HG03571 (cell line): Measurements from ENCODE around the gene ERMP1.
A peak's percentile ranks its signal among the peaks of the same experiment; 100 is the strongest.

Experiments used
- ATAC-seq: cut with Tn5 transposase; IDR thresholded peaks from one replicate; pipeline ENCODE4 v1.9.1; 2021; ENCODE audit not compliant: unreplicated experiment

Gene ERMP1

GRCh38 chr9:5857928-5858327 is 25.0 kb upstream of the ERMP1 start:
- ATAC-seq: no peak

GRCh38 chr9:5854063-5854790 is 21.3 kb upstream of the ERMP1 start:
- no peak for ATAC-seq

DNA sequence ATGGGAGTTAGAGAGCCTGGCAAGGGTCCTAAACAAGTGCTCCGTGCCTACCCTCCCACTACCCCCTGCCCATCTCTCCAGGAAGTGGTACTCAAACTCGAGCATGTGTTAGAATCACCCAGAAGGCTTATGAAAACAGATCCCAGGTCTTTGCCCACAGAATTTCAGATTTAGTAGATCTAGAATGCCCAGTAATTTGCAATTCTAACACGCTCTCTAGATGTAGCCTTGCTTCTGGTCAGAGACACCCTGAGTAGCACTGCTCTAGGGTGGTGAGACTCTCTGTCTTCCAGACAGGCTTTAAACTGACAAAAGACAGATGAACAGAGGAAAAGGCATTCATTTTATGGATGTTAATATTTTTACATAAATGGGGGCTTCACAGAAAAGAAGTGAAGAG is 20.7 kb upstream of the ERMP1 start:
- no peak for ATAC-seq

DNA sequence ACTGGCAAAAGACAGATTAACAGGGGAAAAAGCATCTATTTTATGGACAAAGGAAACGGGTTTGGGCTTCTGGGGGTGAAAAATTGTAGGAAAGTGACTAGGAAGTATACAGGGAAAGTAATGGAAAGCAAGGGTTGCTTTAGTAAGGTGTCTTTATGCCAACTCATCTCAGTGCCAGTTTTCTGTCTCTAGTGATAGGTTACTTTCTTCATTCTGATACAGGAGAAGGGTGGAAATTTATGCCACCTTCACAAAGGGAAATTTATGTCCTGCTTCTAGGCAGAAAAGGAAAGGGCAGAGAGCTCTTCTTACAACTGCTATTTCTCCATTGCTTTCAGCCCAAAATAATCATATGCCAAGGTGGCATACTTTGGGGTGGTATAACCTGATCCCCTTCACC is 20.1 kb upstream of the ERMP1 start:
- no peak for ATAC-seq

DNA sequence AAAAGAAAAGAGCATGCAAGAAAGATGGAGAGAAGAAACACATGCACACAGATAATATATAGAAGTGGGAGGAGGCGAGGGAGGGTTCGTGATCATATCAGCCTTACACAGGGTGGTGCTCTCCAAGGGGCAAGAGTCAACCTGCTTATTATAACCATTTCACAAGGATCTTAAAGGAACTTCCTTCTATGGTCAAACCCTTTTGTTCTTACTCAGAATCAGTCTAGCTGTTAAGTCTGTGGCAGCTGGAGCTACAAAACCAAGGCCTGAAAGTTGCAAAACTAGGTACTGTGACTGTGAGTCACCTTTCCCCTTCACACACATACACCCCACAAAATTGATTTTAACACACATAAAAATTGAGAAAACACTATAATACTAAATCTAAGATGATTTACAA is 18.5 kb upstream of the ERMP1 start:
- peak; percentile 75 for ATAC-seq

- no peak for ATAC-seq
These were observed 17.8 kb upstream of the ERMP1 start for GRCh38 chr9:5850724-5851122.

DNA sequence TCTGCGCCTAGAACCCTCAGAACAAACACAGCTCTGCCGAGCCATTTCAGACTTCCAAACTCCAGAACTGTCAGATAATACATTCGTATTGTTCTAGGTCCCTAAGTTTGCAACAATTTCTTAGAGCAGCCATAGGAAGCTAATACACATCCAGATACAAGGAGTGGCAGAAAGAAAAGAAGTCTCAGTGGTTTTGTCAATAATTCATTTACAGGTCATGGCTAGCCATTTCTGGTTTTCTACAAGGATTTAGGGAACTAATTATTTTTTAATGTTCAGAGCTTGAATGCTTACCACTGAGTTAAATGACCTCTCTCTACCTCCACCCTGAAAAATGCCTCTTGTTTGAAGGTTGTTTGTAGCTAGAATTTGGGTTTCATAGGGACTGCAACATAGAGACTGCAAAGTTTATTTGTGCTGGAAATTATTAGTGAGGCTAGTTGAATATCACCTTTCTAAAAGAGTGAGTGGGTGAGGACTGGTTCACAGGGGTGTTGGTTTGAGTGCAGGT is 15.5 kb upstream of the ERMP1 start:
- ATAC-seq: peak; percentile 32

- no peak for ATAC-seq
These were observed 13.6 kb upstream of the ERMP1 start for GRCh38 chr9:5846501-5846921.

DNA sequence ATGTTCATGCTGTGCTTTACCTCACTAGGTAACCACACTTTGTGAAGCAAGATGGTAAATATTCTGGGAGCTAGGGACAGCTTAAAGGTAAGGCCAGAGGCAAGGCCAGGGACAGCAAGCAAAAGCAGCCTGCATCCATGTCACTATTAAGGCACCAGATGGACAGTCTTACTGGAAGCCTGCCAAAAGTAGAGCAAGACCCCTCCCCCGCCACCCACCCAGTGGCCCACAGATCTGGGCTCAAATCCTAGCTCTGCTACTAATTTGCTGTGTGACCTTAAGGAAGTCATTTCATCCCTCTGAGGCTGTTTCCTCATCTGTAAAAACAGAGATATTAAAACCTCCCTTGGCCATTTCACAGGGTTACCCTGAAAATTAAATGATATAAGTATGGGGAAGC is 13.2 kb upstream of the ERMP1 start:
- no peak for ATAC-seq

DNA sequence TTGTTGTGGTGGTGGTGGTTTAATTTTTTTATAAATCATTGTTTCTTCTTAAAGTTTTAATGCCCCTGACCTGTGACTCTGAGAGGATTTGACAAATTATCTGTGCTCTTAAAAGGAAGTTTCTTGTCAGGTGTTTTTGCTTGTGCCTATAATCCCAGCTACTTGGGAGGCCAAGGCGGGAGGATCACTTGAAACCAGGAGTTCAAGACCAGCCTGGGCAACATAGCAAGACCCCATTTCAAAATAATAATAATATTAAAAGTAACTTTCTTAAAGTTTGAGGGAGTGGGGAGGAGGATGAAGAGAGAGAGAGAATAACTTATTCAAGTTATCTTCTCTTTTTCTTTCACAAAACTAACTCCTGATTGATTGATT is 12.2 kb upstream of the ERMP1 start:
- ATAC-seq: no peak

DNA sequence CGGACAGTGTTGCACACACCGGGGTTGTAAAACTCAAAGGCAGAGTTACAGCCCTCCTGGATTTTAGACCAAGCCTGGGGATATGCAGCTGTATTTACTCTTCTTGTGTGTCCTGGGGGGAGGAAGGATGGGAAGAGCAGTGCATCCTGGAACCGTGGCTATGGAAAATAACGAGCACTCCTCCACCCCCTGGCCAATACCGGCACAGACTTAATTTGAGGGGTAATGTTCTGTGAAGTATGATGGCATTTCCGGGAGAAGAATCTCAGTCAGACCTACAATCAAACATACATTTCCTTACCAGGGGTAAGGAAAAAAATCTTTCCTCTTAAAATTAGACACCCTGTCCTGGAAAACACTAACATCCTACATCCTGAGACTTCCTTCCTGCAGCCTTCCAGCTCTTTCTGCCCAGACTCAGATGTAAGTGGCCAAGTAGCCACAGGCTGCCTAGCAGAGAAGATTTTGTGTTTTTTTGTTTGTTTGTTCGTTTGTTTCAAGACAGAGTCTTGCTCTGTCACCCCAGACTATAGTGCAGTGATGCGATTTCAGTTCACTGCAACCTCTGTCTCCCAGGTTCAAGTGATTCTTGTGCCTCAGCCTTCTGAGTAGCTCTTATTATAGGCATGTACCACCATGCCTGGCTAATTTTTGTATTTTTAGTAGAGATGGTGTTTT is 11.0 kb upstream of the ERMP1 start:
- ATAC-seq: no peak

GRCh38 chr9:5842929-5843793 is 10.2 kb upstream of the ERMP1 start:
- ATAC-seq: no peak

DNA sequence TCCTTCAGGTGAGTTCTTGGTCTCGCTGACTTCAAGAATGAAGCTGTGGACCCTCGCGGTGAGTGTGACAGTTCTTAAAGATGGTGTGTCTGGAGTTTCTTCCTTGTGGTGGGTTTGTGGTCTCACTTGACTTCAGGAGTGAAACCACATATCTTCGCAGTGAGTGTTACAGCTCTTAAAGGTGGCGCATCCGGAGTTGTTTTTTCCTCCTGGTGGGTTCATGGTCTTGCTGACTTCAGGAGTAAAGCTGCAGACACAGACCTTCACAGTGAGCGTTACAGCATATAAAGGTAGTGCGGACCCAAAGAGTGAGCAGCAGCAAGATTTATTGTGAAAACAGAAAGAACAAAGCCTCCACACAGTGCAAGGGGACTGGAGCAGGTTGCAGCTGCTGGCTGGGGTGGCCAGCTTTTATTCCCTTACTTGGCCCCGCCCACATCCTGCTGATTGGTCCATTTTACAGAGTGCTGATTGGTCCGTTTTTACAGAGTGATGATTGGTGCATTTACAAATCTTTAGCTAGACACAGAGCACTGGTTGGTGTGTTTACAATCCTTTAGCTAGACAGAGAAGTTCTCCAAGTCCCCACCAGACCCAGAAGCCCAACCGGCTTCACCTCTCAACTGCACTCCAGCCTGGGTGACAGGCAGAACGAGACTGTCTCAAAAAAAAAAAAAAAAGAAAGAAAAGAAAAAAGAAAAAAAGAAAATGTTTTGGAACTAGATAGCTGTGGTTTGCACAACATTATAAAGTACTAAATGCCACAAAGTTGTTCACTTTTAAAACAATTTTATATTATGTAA is 9.1 kb upstream of the ERMP1 start:
- no peak for ATAC-seq

- no peak for ATAC-seq
These were observed 7.9 kb upstream of the ERMP1 start for GRCh38 chr9:5840788-5841187.

DNA sequence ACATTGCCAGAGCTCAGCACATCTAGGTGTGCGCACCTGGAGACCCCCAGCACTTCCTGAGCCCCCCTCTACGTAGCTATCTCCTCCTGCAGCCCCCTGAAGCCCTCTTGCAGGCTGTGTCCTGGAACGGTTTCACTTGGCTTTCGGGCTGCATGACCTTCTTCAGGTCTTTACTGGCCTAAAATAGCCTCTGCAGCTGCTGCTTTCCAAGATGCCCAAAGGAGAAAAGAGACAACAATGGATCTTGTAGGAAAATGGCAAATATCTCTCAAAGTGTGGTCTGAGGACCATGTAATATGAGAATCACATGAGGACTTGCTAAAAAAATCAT is 6.6 kb upstream of the ERMP1 start:
- no peak for ATAC-seq

DNA sequence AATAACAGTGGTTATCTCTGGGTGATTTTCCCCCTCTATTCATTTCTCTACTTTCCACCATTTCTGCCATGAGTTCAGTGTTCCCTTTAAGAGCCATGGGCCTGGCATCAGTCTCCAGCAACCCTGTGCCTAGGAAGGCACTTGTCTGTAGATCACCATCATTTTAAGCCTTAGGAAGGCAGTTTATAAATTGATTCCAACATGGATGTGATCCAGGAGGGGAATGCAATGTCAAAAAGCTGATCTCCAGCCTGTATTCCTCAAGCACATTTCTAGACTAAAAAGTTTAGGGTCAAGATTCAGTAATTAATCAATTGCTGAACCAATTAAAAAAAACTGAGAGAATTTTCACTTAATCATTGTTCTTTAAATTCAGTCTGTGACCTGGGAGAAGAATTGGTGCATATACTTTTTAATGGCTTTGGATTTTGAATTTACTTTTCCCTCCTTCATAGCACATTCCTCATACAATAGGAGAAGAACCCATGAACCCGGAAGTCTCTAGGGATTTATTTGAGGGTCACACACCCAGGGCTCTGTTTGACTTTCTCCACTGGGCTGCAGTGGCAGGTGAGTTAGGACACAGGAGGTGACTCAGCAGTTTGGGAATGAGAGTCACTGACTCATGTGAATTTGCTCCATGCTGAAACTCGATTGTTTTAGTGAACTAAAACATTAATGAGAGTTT is 6.1 kb upstream of the ERMP1 start:
- ATAC-seq: no peak

GRCh38 chr9:5835808-5836207 is 2.9 kb upstream of the ERMP1 start:
- ATAC-seq: no peak

- ATAC-seq: no peak
These were observed 1.3 kb upstream of the ERMP1 start for GRCh38 chr9:5834214-5834613.

DNA sequence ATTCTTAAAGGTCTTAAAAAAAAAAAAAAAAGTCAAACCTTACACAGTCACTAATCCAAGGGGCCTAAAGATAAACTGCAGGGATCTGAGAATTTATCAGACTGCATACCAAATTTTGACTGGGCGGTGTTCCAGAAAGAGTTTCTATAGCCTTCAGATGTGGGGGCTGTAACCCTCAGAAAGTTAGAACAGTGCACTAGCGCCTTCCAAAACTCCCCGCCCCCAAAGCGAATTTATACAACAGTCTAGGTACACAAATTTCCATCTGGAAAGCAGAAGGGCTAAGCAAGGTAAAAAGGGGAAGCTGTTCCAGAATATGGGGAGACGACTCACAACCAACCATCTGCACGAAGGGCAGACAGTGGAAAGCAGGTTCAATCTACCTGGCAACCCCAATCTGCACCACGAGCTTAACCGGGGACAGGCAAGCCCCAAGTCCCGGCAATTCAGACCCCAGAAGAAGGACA is 813 bp downstream of the ERMP1 start:
- no peak for ATAC-seq

- ATAC-seq: no peak
These were observed 6.9 kb downstream of the ERMP1 start for GRCh38 chr9:5825895-5826622.
